Sigmoid colon (tissue), 7 donors: ENCODE data around the gene RGMB. TPM values are rescaled to one million over a fixed set of nuclear protein-coding genes. Genes with fewer than 3 reads are reported as not detected.
A peak's percentile ranks its signal among the peaks of the same experiment; 100 is the strongest.

ENCODE experiments used
- DNase-seq: peaks from one replicate; pipeline ENCODE4 v3.0.0-alpha.2; 2019
- H3K27ac ChIP-seq, 4 donors: fragments of 200-600 bp; sonication (generic); one replicate each; pipeline ENCODE4 v1.5.1; 2016 to 2019; ENCODE audit warnings: mild to moderate bottlenecking in 1 of 4
- H3K27me3 ChIP-seq, 3 donors: fragments of 200-600 bp; sonication (generic); one replicate each; pipeline ENCODE4 v1.5.1; 2019; ENCODE audit warnings: mild to moderate bottlenecking in 1 of 3
- H3K36me3 ChIP-seq, 4 donors: fragments of 200-600 bp; sonication (generic); one replicate each; pipeline ENCODE4 v1.5.1; 2016 to 2019
- H3K4me1 ChIP-seq, 4 donors: fragments of 200-600 bp; sonication (generic); one replicate each; pipeline ENCODE4 v1.5.1; 2017 to 2019
- H3K4me3 ChIP-seq, 4 donors: fragments of 200-600 bp; sonication (generic); one replicate each; pipeline ENCODE4 v1.5.1; 2017 to 2019; ENCODE audit warnings: mild to moderate bottlenecking in 2 of 4, moderate library complexity in 1 of 4
- H3K9me3 ChIP-seq, 4 donors: fragments of 200-600 bp in 3 of 4; sonication (generic) in 3 of 4; one replicate each; pipeline versions ENCODE4 v1.5.1 to v1.6.1; 2013 to 2019
- CTCF ChIP-seq, 4 experiments: fragments of 450-650 bp in 3 of 4; fragments of 200-600 bp in 1 of 4; IDR thresholded peaks; one replicate each; pipeline ENCODE4 v1.5.1; 2016 to 2019; ENCODE audit warnings: antibody characterized with exemption in 4 of 4, mild to moderate bottlenecking in 3 of 4, moderate library complexity in 2 of 4
- EP300 ChIP-seq, 4 donors: sonication (generic); formaldehyde crosslinking; IDR thresholded peaks; one replicate each; pipeline ENCODE4 v1.6.1; 2017; ENCODE audit warnings: antibody characterized with exemption in 4 of 4
- POLR2A ChIP-seq, 2 donors: fragments of 450-650 bp; IDR thresholded peaks; one replicate each; pipeline ENCODE4 v1.6.1; 2016; ENCODE audit warnings: antibody characterized with exemption in 2 of 2, mild to moderate bottlenecking in 2 of 2, moderate library complexity in 2 of 2
- POLR2AphosphoS5 ChIP-seq, 4 donors: sonication (generic); formaldehyde crosslinking; IDR thresholded peaks; one replicate each; pipeline ENCODE4 v1.6.1; 2017; ENCODE audit warnings: antibody characterized with exemption in 4 of 4
- WGBS, 2 donors: extraction: QIAGEN DNeasy Blood & Tissue Kit; methylation state at CpG; one replicate each; pipeline ENCODE4 v1.1.7; 2013; 5-methylcytosine and 5-hydroxymethylcytosine counted together
- intact Hi-C: fragments of 100-400 bp; cut with DNase I; formaldehyde crosslinking; loops from one replicate; pipeline ENCODE4 v1.15.1; 2023
- polyA plus RNA-seq, 3 donors: library from polyadenylated mRNA; stranded (reverse); fragments of 200-250 nt; gene quantifications; one replicate each; pipeline ENCODE4 v1.2.3, GENCODE V29; 2013
- total RNA-seq, 4 donors: library from RNA; depleted of rRNA; stranded (reverse); fragments of >200 nt; gene quantifications; one replicate each; pipeline ENCODE4 v1.1.0, GENCODE V29; 2016
- donor health status: healthy with polysubstance abuse.
- donor health status: Bipolar disorder and iron deficiency.
- donor health status: healthy.

The RGMB gene
- total and polyA plus RNA-seq, 7 donors: 3.7 to 32.1 (median 25.0) TPM

- intact Hi-C loops: no loop called here
Observed at GRCh38 chr5:98791898-98792580, 18.6 kb downstream of the RGMB start.

DNA sequence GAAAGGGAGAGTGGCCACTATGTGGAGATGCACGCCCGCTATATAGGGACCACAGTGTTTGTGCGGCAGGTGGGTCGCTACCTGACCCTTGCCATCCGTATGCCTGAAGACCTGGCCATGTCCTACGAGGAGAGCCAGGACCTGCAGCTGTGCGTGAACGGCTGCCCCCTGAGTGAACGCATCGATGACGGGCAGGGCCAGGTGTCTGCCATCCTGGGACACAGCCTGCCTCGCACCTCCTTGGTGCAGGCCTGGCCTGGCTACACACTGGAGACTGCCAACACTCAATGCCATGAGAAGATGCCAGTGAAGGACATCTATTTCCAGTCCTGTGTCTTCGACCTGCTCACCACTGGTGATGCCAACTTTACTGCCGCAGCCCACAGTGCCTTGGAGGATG, 19.8 kb downstream of the RGMB start:
- Histone ChIP-seq H3K4me3 (no peak overlapping the region), H3K36me3 (peaks cover 0 to 13% (median 6%) of the 10 kb centered on the region in 4 donors), H3K27ac (no peak overlapping the region), H3K4me1 (peaks cover 0 to 30% (median 16%) of the 10 kb centered on the region in 4 donors), H3K27me3 (no peaks in the 10 kb centered on the region), H3K9me3 (no peaks in the 10 kb centered on the region)
- 36 to 81% methylated on average over 14 of the region's 14 CpGs for WGBS, 2 donors
- intact Hi-C loops: no loop called here
- DNase-seq: no peak
- TF ChIP-seq POLR2AphosphoS5 (IDR thresholded peaks at IDR 0.05) (no peak), EP300 (IDR thresholded peaks at IDR 0.05) (no peak), POLR2A (IDR thresholded peaks at IDR 0.05) (no peak), CTCF (IDR thresholded peaks at IDR 0.05) (no peak)

More at GRCh38 chr5:98791898-98792580, 18.6 kb downstream of the RGMB start:
- no peaks in the 10 kb centered on the region for H3K9me3 ChIP-seq
- no peak for DNase-seq
- H3K36me3 ChIP-seq: peaks cover 0 to 19% (median 6%) of the 10 kb centered on the region in 4 donors
- H3K27ac ChIP-seq: peak overlapping the region in 3 of 4 donors; percentile 0 to 53 (median 35)
- 24 to 61% methylated on average over 7 of the region's 7 CpGs for WGBS, 2 donors
- H3K4me3 ChIP-seq: no peak overlapping the region
- no peak for TF ChIP-seq POLR2AphosphoS5 (IDR thresholded peaks at IDR 0.05)
- TF ChIP-seq CTCF (IDR thresholded peaks at IDR 0.05): no peak
- peaks cover 0 to 41% (median 24%) of the 10 kb centered on the region in 4 donors for H3K4me1 ChIP-seq
- H3K27me3 ChIP-seq: no peaks in the 10 kb centered on the region

GRCh38 chr5:98794001-98794400, 20.5 kb downstream of the RGMB start:
- H3K36me3 ChIP-seq: peaks cover 0 to 13% (median 6%) of the 10 kb centered on the region in 4 donors
- H3K4me3 ChIP-seq: no peak overlapping the region
- TF ChIP-seq POLR2AphosphoS5 (IDR thresholded peaks at IDR 0.05): no peak
- TF ChIP-seq EP300 (IDR thresholded peaks at IDR 0.05): no peak
- H3K4me1 ChIP-seq: peaks cover 0 to 24% (median 10%) of the 10 kb centered on the region in 4 donors
- 16 to 66% methylated on average over 7 of the region's 7 CpGs for WGBS, 2 donors
- H3K27ac ChIP-seq: no peak overlapping the region
- H3K9me3 ChIP-seq: no peaks in the 10 kb centered on the region
- no peak for DNase-seq
- intact Hi-C loops: no loop called here
- H3K27me3 ChIP-seq: no peaks in the 10 kb centered on the region

- H3K27ac ChIP-seq: no peak overlapping the region
- DNase-seq: no peak
Observed at GRCh38 chr5:98794414-98795080, 21.1 kb downstream of the RGMB start.

More at GRCh38 chr5:98794414-98795080, 21.1 kb downstream of the RGMB start:
- H3K4me1 ChIP-seq: peaks cover 0 to 19% (median 9%) of the 10 kb centered on the region in 4 donors
- no peak for TF ChIP-seq POLR2AphosphoS5 (IDR thresholded peaks at IDR 0.05)
- no peak for TF ChIP-seq EP300 (IDR thresholded peaks at IDR 0.05)
- no peak for TF ChIP-seq POLR2A (IDR thresholded peaks at IDR 0.05)
- no peak for TF ChIP-seq CTCF (IDR thresholded peaks at IDR 0.05)
- 43 to 74% methylated on average over 9 of the region's 9 CpGs for WGBS, 2 donors
- H3K27me3 ChIP-seq: no peaks in the 10 kb centered on the region
- no peaks in the 10 kb centered on the region for H3K9me3 ChIP-seq
- intact Hi-C loops: no loop called here
- no peak overlapping the region for H3K4me3 ChIP-seq
- H3K36me3 ChIP-seq: peaks cover 0 to 13% (median 6%) of the 10 kb centered on the region in 4 donors
